ENCODE data around the gene CLDN24.

CLDN24 gene

GRCh38 chr4:183322326-183322725 is at the start of gene CLDN24:
TSS of gene CLDN24 (minus strand) at chr4:183322426. CDS start at chr4:183322426, 0 bp downstream.
- no peak for DNase-seq

- DNase-seq: no peak
Observed at GRCh38 chr4:183370786-183371185, 48.6 kb upstream of the CLDN24 start.

GRCh38 chr4:183369073-183369472 is 46.8 kb upstream of the CLDN24 start:
- no peak for DNase-seq

- no peak for DNase-seq
Observed at GRCh38 chr4:183366206-183366835, 44.1 kb upstream of the CLDN24 start.

- no peak for DNase-seq
Observed at GRCh38 chr4:183364025-183364424, 41.8 kb upstream of the CLDN24 start.

- no peak for DNase-seq
Observed at GRCh38 chr4:183362916-183363542, 40.8 kb upstream of the CLDN24 start.

GRCh38 chr4:183362036-183362435 is 39.8 kb upstream of the CLDN24 start:
- DNase-seq: no peak

- DNase-seq: no peak
Observed at GRCh38 chr4:183360161-183360919, 38.1 kb upstream of the CLDN24 start.

GRCh38 chr4:183358215-183358755 is 36.1 kb upstream of the CLDN24 start:
- DNase-seq: no peak

- DNase-seq: no peak
Observed at GRCh38 chr4:183356931-183357675, 34.9 kb upstream of the CLDN24 start.

- DNase-seq: no peak
Observed at GRCh38 chr4:183356173-183356830, 34.1 kb upstream of the CLDN24 start.

GRCh38 chr4:183355405-183355804 is 33.2 kb upstream of the CLDN24 start:
- DNase-seq: no peak

- DNase-seq: no peak
Observed at GRCh38 chr4:183354219-183354618, 32.0 kb upstream of the CLDN24 start.

- no peak for DNase-seq
Observed at GRCh38 chr4:183353557-183353956, 31.3 kb upstream of the CLDN24 start.

- DNase-seq: no peak
Observed at GRCh38 chr4:183352546-183352945, 30.3 kb upstream of the CLDN24 start.

- no peak for DNase-seq
Observed at GRCh38 chr4:183350317-183351071, 28.3 kb upstream of the CLDN24 start.

GRCh38 chr4:183349673-183350072 is 27.4 kb upstream of the CLDN24 start:
- no peak for DNase-seq

- no peak for DNase-seq
Observed at GRCh38 chr4:183348706-183349659, 26.8 kb upstream of the CLDN24 start.

- DNase-seq: no peak
Observed at GRCh38 chr4:183348136-183348535, 25.9 kb upstream of the CLDN24 start.

- no peak for DNase-seq
Observed at GRCh38 chr4:183347566-183347965, 25.3 kb upstream of the CLDN24 start.

- DNase-seq: no peak
Observed at GRCh38 chr4:183347146-183347545, 24.9 kb upstream of the CLDN24 start.

Measured in NCI-H2171 (cell line).